Measurements from ENCODE around the gene NR1H4.
"Not testable (repeated sequence)": the region's sequence is repeated elsewhere in the genome, so short reads cannot be mapped to it uniquely, and the experiment has no call there.

NR1H4 gene

GRCh38 chr12:100473716-100474150 lies at the start of gene NR1H4:
Gene NR1H4, plus strand, starts transcription at chr12:100473866. Its CDS starts 19,458 bp downstream, at chr12:100493324.
- no peak for DNase-seq

- DNase-seq: no peak
These were observed 47.5 kb upstream of the NR1H4 start for GRCh38 chr12:100426145-100426544.

- peak; percentile 77 for DNase-seq
These were observed 46.6 kb upstream of the NR1H4 start for GRCh38 chr12:100427078-100427477.

GRCh38 chr12:100430251-100430650 lies 43.4 kb upstream of the NR1H4 start:
- not testable (repeated sequence) for DNase-seq

- no peak for DNase-seq
These were observed 40.0 kb upstream of the NR1H4 start for GRCh38 chr12:100433701-100434100.

- no peak for DNase-seq
These were observed 39.5 kb upstream of the NR1H4 start for GRCh38 chr12:100434177-100434576.

GRCh38 chr12:100435957-100436356 lies 37.7 kb upstream of the NR1H4 start:
- no peak for DNase-seq

- no peak for DNase-seq
These were observed 36.4 kb upstream of the NR1H4 start for GRCh38 chr12:100437038-100437841.

GRCh38 chr12:100439797-100440196 lies 33.9 kb upstream of the NR1H4 start:
- DNase-seq: no peak

GRCh38 chr12:100442403-100442802 lies 31.3 kb upstream of the NR1H4 start:
- no peak for DNase-seq

- no peak for DNase-seq
These were observed 30.2 kb upstream of the NR1H4 start for GRCh38 chr12:100443434-100443833.

GRCh38 chr12:100445081-100445481 lies 28.6 kb upstream of the NR1H4 start:
- DNase-seq: no peak

GRCh38 chr12:100447381-100447780 lies 26.3 kb upstream of the NR1H4 start:
- DNase-seq: no peak

GRCh38 chr12:100448656-100449055 lies 25.0 kb upstream of the NR1H4 start:
- no peak for DNase-seq

GRCh38 chr12:100450735-100451134 lies 22.9 kb upstream of the NR1H4 start:
- DNase-seq: no peak

GRCh38 chr12:100453951-100454350 lies 19.7 kb upstream of the NR1H4 start:
- no peak for DNase-seq

GRCh38 chr12:100455896-100456295 lies 17.8 kb upstream of the NR1H4 start:
- no peak for DNase-seq

- DNase-seq: no peak
These were observed 15.5 kb upstream of the NR1H4 start for GRCh38 chr12:100458191-100458590.

- no peak for DNase-seq
These were observed 13.0 kb upstream of the NR1H4 start for GRCh38 chr12:100460702-100461101.

GRCh38 chr12:100461330-100461973 lies 12.2 kb upstream of the NR1H4 start:
- DNase-seq: no peak

GRCh38 chr12:100463661-100464060 lies 10.0 kb upstream of the NR1H4 start:
- DNase-seq: no peak

- DNase-seq: no peak
These were observed 9.1 kb upstream of the NR1H4 start for GRCh38 chr12:100464529-100464928.

GRCh38 chr12:100468126-100468525 lies 5.5 kb upstream of the NR1H4 start:
- no peak for DNase-seq

GRCh38 chr12:100472325-100472724 lies 1.3 kb upstream of the NR1H4 start:
- no peak for DNase-seq

Measured in islet precursor cell (in vitro differentiated cells).